GM19468 (cell line): ENCODE data around the gene DCAF4.

ENCODE experiments used
- ATAC-seq: cut with Tn5 transposase; IDR thresholded peaks from one replicate; pipeline ENCODE4 v1.9.1; 2021; ENCODE audit warnings: mild to moderate bottlenecking, moderate library complexity, moderate number of reproducible peaks; ENCODE audit not compliant: unreplicated experiment; ENCODE audit errors: extremely low read depth

DCAF4 gene

GRCh38 chr14:72893636-72894322, 32.5 kb upstream of the DCAF4 start, which contains the start of gene DPF3:
Gene DPF3 (minus strand): TSS chr14:72894101. CDS start chr14:72894088, 13 bp downstream.
- peak; percentile 93 for ATAC-seq

- no peak for ATAC-seq
These were observed 32.0 kb upstream of the DCAF4 start for GRCh38 chr14:72894323-72894622.

GRCh38 chr14:72894623-72895378, 31.5 kb upstream of the DCAF4 start:
- no peak for ATAC-seq

- no peak for ATAC-seq
These were observed 27.8 kb upstream of the DCAF4 start for GRCh38 chr14:72898448-72898847.

- no peak for ATAC-seq
These were observed 24.9 kb upstream of the DCAF4 start for GRCh38 chr14:72901361-72901760.

GRCh38 chr14:72902801-72903530, 23.3 kb upstream of the DCAF4 start:
- ATAC-seq = no peak

- no peak for ATAC-seq
These were observed 22.5 kb upstream of the DCAF4 start for GRCh38 chr14:72903716-72904115.

- ATAC-seq = no peak
These were observed 22.0 kb upstream of the DCAF4 start for GRCh38 chr14:72904218-72904617.

- ATAC-seq = no peak
These were observed 21.3 kb upstream of the DCAF4 start for GRCh38 chr14:72904840-72905561.

GRCh38 chr14:72906316-72906715, 19.9 kb upstream of the DCAF4 start:
- no peak for ATAC-seq

- no peak for ATAC-seq
These were observed 19.4 kb upstream of the DCAF4 start for GRCh38 chr14:72906879-72907278.

- no peak for ATAC-seq
These were observed 18.4 kb upstream of the DCAF4 start for GRCh38 chr14:72907886-72908285.

GRCh38 chr14:72909163-72909562, 17.1 kb upstream of the DCAF4 start:
- no peak for ATAC-seq

GRCh38 chr14:72913809-72914208, 12.5 kb upstream of the DCAF4 start:
- ATAC-seq = no peak

- no peak for ATAC-seq
These were observed 10.1 kb upstream of the DCAF4 start for GRCh38 chr14:72916174-72916573.

- no peak for ATAC-seq
These were observed 9.0 kb upstream of the DCAF4 start for GRCh38 chr14:72917094-72917802.

GRCh38 chr14:72920008-72920407, 6.3 kb upstream of the DCAF4 start:
- ATAC-seq = no peak

- ATAC-seq = no peak
These were observed 4.9 kb upstream of the DCAF4 start for GRCh38 chr14:72921396-72921795.

- no peak for ATAC-seq
These were observed 1.9 kb upstream of the DCAF4 start for GRCh38 chr14:72924337-72924736.

GRCh38 chr14:72925171-72925759, 999 bp upstream of the DCAF4 start:
- no peak for ATAC-seq
